NB4 (cell line): Measurements from ENCODE around the gene SCFD2.
"Not testable (repeated sequence)": the region's sequence is repeated elsewhere in the genome, so short reads cannot be mapped to it uniquely, and the experiment has no call there.

ENCODE experiments used
- DNase-seq: peaks from one replicate; pipeline ENCODE4 v3.0.0; 2010; ENCODE audit warnings: low read depth
- H3K4me3 ChIP-seq: one replicate; pipeline ENCODE4 v1.5.1; 2011; ENCODE audit warnings: mild to moderate bottlenecking, low read depth, low read length, moderate library complexity
- CTCF ChIP-seq: IDR thresholded peaks from one replicate; pipeline ENCODE4 v1.5.1; 2012; ENCODE audit warnings: low read depth, low read length
- MAX ChIP-seq: IDR thresholded peaks from 2 replicates; pipeline ENCODE4 v1.6.1; 2011; ENCODE audit warnings: low read depth, low read length
- MYC ChIP-seq: IDR thresholded peaks from 2 replicates; pipeline ENCODE4 v1.6.1; 2011; ENCODE audit warnings: low read depth, low read length
- POLR2A ChIP-seq: IDR thresholded peaks from 2 replicates; pipeline ENCODE4 v1.6.1; 2011; ENCODE audit warnings: mild to moderate bottlenecking; ENCODE audit not compliant: insufficient read length; ENCODE audit errors: extremely low read depth

The SCFD2 gene

GRCh38 chr4:53150631-53151488 is 215.0 kb downstream of the SCFD2 start:
- TF ChIP-seq CTCF (no peak), MAX (no peak), POLR2A (no peak), MYC (no peak)
- H3K4me3 ChIP-seq = no peak overlapping the region
- peak; percentile 61 for DNase-seq

DNA sequence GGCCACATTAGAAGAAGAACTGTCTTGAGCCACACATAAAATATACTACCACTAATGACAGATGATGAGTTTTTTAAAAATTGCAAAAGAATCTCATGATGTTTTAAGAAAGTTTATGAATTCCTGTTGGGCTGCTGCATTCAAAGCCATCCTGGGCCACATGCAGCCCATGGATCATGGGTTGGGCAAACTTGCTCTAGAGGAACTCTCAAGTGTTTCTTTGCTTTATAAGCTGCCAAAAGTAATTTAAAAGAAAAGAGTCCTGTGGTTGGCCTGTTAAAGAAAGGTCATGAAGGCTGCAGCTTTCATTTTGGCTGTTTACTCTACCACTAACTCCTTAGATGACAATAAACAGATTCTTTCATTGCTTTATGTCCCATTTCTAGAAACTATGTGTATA is 218.2 kb downstream of the SCFD2 start:
- H3K4me3 ChIP-seq = no peak overlapping the region
- no peak for DNase-seq
- TF ChIP-seq MAX (no peak), MYC (no peak), POLR2A (no peak), CTCF (no peak)

DNA sequence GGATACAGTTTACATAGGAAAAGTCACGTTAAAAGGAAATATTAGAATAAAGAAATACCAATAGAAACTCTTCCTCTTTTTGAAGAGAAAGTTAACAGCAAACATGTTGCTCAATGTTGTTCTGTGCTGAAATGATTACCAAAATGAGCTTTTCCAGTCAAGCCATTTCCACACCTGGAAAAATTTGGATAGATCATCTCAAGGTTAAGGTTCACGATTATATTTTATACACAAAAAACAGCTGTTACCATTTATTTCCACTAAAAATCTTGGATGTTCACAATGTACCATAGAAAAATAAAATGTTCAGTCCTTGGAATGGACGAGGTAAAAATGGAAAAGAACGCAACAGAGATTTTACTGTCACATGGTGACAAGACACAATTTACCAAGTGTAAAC is 218.7 kb downstream of the SCFD2 start:
- no peak for DNase-seq
- no peak overlapping the region for H3K4me3 ChIP-seq
- no peak for TF ChIP-seq CTCF
- no peak for TF ChIP-seq MAX
- no peak for TF ChIP-seq POLR2A
- TF ChIP-seq MYC = no peak

DNA sequence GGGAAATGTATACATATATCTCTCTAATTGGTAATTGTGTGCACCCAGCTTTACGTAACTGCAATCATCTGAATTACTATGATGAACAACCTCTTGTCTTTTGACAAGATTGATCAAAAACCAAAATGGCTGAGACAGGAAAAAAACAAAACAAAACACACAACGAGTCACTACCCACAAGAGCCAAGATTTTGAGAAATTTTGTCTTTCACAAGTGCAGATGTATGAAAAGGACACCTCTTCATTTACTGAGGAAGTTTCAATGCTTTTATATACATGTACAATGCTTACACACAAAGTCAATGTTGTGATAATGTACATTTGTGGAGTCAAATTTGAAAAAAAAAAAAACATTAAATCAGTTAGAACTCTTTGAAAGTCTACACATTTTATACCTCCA is 224.6 kb downstream of the SCFD2 start:
- TF ChIP-seq CTCF (no peak), MAX (no peak)
- no peak for DNase-seq
- no peak overlapping the region for H3K4me3 ChIP-seq

GRCh38 chr4:53139256-53139655 is 226.6 kb downstream of the SCFD2 start:
- DNase-seq = not testable (repeated sequence)

GRCh38 chr4:53137468-53137867 is 228.4 kb downstream of the SCFD2 start:
- DNase-seq = no peak
- H3K4me3 ChIP-seq = no peak overlapping the region
- no peak for TF ChIP-seq POLR2A
- TF ChIP-seq MAX = no peak
- TF ChIP-seq MYC = no peak
- TF ChIP-seq CTCF = no peak

More at GRCh38 chr4:53139256-53139655, 226.6 kb downstream of the SCFD2 start:
- H3K4me3 ChIP-seq = not testable (repeated sequence)
